ENCODE data around the gene PDSS2. TPM values are rescaled to one million over a fixed set of nuclear protein-coding genes. Genes with fewer than 3 reads are reported as not detected.

PDSS2 gene
- polyA plus RNA-seq, 1 donor from 2014 or later = 4.6 TPM

DNA sequence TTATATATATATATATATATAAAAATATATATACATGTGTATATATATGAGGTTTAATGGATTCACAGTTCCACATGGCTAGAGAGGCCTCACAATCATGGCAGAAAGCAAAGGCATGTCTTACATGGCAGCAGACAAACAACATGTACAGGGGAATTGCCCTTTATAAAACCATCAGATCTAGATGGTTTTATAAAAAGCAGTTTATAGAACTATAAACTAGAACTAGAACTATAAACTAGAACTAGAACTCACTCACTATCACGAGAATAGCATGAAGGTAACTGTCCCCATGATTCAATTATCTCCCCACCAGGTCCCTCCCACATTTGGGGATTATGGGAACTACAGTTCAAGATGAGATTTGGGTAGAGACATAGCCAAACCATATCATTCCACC, 56.8 kb downstream of the PDSS2 start:
- no peak overlapping the region for H3K4me2 ChIP-seq (ENCODE audit: low read length)
- H3K4me3 ChIP-seq (ENCODE audit: low read length) = no peak overlapping the region
- H3K36me3 ChIP-seq (ENCODE audit: insufficient read depth, low read length) = no peaks in the 10 kb centered on the region
- no peaks in the 10 kb centered on the region for H3K9me2 ChIP-seq (ENCODE audit: insufficient read depth, low read length)
- H3K9me3 ChIP-seq (ENCODE audit: low read length) = peaks cover 5% of the 10 kb centered on the region
- no peaks in the 10 kb centered on the region for H3K79me2 ChIP-seq (replicated peaks; ENCODE audit: insufficient read depth, low read length)
- TF ChIP-seq MXI1 (conservative IDR thresholded peaks at IDR 0.05; ENCODE audit: poor library complexity, severe bottlenecking) = no peak
- TF ChIP-seq REST (IDR thresholded peaks at IDR 0.05; ENCODE audit: borderline replicate concordance) = no peak
- no peak for TF ChIP-seq EP300 (conservative IDR thresholded peaks at IDR 0.05; ENCODE audit: poor library complexity, severe bottlenecking)
- TF ChIP-seq RAD21 (conservative IDR thresholded peaks at IDR 0.05) = no peak
- TF ChIP-seq EZH2 (IDR thresholded peaks at IDR 0.05; ENCODE audit: borderline replicate concordance, insufficient read depth, low read length, poor library complexity, severe bottlenecking) = no peak
- TF ChIP-seq SMC3 (conservative IDR thresholded peaks at IDR 0.05; ENCODE audit: poor library complexity) = no peak
- TF ChIP-seq, protein P1, sequence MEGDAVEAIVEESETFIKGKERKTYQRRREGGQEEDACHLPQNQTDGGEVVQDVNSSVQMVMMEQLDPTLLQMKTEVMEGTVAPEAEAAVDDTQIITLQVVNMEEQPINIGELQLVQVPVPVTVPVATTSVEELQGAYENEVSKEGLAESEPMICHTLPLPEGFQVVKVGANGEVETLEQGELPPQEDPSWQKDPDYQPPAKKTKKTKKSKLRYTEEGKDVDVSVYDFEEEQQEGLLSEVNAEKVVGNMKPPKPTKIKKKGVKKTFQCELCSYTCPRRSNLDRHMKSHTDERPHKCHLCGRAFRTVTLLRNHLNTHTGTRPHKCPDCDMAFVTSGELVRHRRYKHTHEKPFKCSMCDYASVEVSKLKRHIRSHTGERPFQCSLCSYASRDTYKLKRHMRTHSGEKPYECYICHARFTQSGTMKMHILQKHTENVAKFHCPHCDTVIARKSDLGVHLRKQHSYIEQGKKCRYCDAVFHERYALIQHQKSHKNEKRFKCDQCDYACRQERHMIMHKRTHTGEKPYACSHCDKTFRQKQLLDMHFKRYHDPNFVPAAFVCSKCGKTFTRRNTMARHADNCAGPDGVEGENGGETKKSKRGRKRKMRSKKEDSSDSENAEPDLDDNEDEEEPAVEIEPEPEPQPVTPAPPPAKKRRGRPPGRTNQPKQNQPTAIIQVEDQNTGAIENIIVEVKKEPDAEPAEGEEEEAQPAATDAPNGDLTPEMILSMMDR (IDR thresholded peaks at IDR 0.05; ENCODE audit: poor library complexity, severe bottlenecking) = no peak
- no peak for TF ChIP-seq TAF1 (IDR thresholded peaks at IDR 0.05; ENCODE audit: low read depth)
- no peak for TF ChIP-seq POLR2AphosphoS5 (IDR thresholded peaks at IDR 0.05)
- H3K27me3 ChIP-seq (ENCODE audit: insufficient read depth, low read depth, low read length) = no peaks in the 10 kb centered on the region
- no peak overlapping the region for H2AFZ ChIP-seq (ENCODE audit: low read depth, low read length)
- H3K27ac ChIP-seq (ENCODE audit: low read length) = no peak overlapping the region
- H4K20me1 ChIP-seq (ENCODE audit: insufficient read depth) = no peaks in the 10 kb centered on the region
- H3K9ac ChIP-seq (ENCODE audit: low read length) = no peak overlapping the region
- H3F3A ChIP-seq (ENCODE audit: insufficient read depth, low read length, poor library complexity, severe bottlenecking) = no peaks in the 10 kb centered on the region

DNA sequence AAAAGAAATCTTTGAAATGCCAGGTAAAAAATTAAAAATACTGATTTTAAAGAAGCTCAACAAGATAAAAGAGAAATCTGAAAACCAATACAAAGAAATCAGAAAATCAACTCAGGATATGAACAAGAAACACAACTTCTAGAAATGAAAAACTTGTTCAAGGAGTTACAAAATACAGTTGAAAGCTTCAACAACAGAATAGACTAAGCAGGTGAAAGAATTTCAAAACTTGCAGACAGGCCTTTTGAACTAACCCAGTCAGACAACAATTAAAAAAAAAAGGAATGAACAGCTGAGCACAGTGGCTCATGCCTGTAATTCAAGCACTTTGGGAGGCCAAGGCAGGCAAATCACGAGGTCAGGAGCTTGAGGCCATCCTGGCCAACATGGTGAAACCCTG, 57.8 kb downstream of the PDSS2 start:
- Histone ChIP-seq H4K20me1 (ENCODE audit: insufficient read depth) (no peaks in the 10 kb centered on the region), H3F3A (ENCODE audit: insufficient read depth, low read length, poor library complexity, severe bottlenecking) (no peaks in the 10 kb centered on the region), H3K9ac (ENCODE audit: low read length) (no peak overlapping the region), H3K79me2 (replicated peaks; ENCODE audit: insufficient read depth, low read length) (no peaks in the 10 kb centered on the region), H3K9me3 (ENCODE audit: low read length) (peaks cover 5% of the 10 kb centered on the region), H3K9me2 (ENCODE audit: insufficient read depth, low read length) (no peaks in the 10 kb centered on the region), H2AFZ (ENCODE audit: low read depth, low read length) (no peak overlapping the region), H3K27ac (ENCODE audit: low read length) (no peak overlapping the region), H3K4me2 (ENCODE audit: low read length) (no peak overlapping the region), H3K36me3 (ENCODE audit: insufficient read depth, low read length) (no peaks in the 10 kb centered on the region), H3K4me3 (ENCODE audit: low read length) (no peak overlapping the region), H3K27me3 (ENCODE audit: insufficient read depth, low read depth, low read length) (no peaks in the 10 kb centered on the region)
- no peak for TF ChIP-seq REST (IDR thresholded peaks at IDR 0.05; ENCODE audit: borderline replicate concordance)
